Breast epithelium (tissue), 4 donors: ENCODE measurements around the gene RANBP6. TPM values are rescaled to one million over a fixed set of nuclear protein-coding genes. Genes with fewer than 3 reads are reported as not detected.
"Not testable (repeated sequence)": the region's sequence is repeated elsewhere in the genome, so short reads cannot be mapped to it uniquely, and the experiment has no call there.

Experiments used
- DNase-seq, 2 donors: peaks; one replicate each; pipeline ENCODE4 v3.0.0-alpha.2; 2019; ENCODE audit warnings: low spot score in 2 of 2
- H3K27ac ChIP-seq, 2 donors: fragments of 200-600 bp; sonication (generic) in 1 of 2; one replicate each; pipeline ENCODE4 v1.5.1; 2016 to 2019; ENCODE audit warnings: mild to moderate bottlenecking in 1 of 2
- H3K27me3 ChIP-seq, 2 donors: fragments of 200-600 bp; sonication (generic) in 1 of 2; one replicate each; pipeline versions ENCODE4 v1.5.1 to v1.6.0; 2017 to 2019; ENCODE audit warnings: control low read depth in 1 of 2, mild to moderate bottlenecking in 1 of 2
- H3K36me3 ChIP-seq: fragments of 200-600 bp; one replicate; pipeline ENCODE4 v1.5.1; 2019
- H3K4me1 ChIP-seq, 2 donors: fragments of 200-600 bp; sonication (generic); one replicate each; pipeline ENCODE4 v1.5.1; 2016 to 2019; ENCODE audit warnings: control low read depth in 1 of 2
- H3K4me3 ChIP-seq, 3 donors: fragments of 200-600 bp; sonication (generic); 1 replicate in 2 of 3; 2 replicates in 1 of 3; pipeline ENCODE4 v1.5.1; 2016 to 2019; ENCODE audit warnings: mild to moderate bottlenecking in 3 of 3, moderate library complexity in 2 of 3
- H3K9me3 ChIP-seq, 2 donors: fragments of 200-600 bp; sonication (generic) in 1 of 2; one replicate each; pipeline ENCODE4 v1.5.1; 2016 to 2019; ENCODE audit warnings: control low read depth in 1 of 2
- POLR2A ChIP-seq: fragments of 450-650 bp; IDR thresholded peaks from one replicate; pipeline ENCODE4 v1.6.1; 2016; ENCODE audit warnings: antibody characterized with exemption, mild to moderate bottlenecking, moderate library complexity
- POLR2AphosphoS5 ChIP-seq, 3 donors: sonication (generic); formaldehyde crosslinking; IDR thresholded peaks; one replicate each; pipeline ENCODE4 v1.6.1; 2017; ENCODE audit warnings: antibody characterized with exemption in 3 of 3
- intact Hi-C: fragments of 100-400 bp; cut with DNase I; formaldehyde crosslinking; loops from one replicate; pipeline ENCODE4 v1.15.1; 2023; ENCODE audit warnings: low total_unique reads
- total RNA-seq, 3 donors: library from RNA; depleted of rRNA; stranded (reverse); fragments of >200 nt; gene quantifications; one replicate each; pipeline ENCODE4 v1.1.0, GENCODE V29; 2016
- TF ChIP-seq, protein P1 (sequence below), 3 donors: fragments of 450-650 bp; IDR thresholded peaks; one replicate each; pipeline ENCODE4 v1.5.1; 2016 to 2017; ENCODE audit warnings: antibody characterized with exemption in 3 of 3, mild to moderate bottlenecking in 3 of 3, moderate library complexity in 3 of 3

Gene RANBP6
- total RNA-seq, 3 donors from 2014 or later, result 16.1 to 24.9 (median 19.2) TPM

DNA sequence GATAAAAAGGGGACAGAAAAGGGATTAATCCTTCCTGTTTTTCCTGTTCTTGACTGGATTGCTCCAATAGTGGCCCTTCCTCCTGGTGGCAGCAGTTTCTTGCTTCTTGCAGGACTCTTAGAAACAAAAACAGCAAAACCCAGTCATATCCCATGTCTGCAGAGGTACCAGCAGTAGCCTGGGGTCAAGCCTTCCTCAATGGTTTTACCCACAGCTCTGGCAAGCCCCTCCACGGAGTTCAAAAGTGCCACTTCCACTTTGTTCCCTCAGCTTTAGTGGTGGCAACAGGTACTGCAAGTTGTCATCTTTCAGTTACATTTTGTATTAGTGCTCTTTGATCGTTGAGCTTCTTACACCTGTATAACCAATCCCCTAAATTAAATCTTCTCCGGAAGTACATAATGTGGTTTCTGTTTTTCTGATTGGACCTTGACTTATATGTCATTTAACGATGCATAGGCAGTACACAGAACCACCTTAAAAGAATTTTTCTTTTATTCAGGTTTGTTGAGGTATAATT, 8.7 kb upstream of the RANBP6 start:
- Histone ChIP-seq H3K27me3 (no peaks in the 10 kb centered on the region), H3K4me3 (no peak overlapping the region), H3K4me1 (no peaks in the 10 kb centered on the region), H3K9me3 (no peaks in the 10 kb centered on the region), H3K36me3 (no peaks in the 10 kb centered on the region), H3K27ac (no peak overlapping the region)
- no peak for TF ChIP-seq POLR2AphosphoS5 (IDR thresholded peaks at IDR 0.05)
- no peak for TF ChIP-seq POLR2A
- TF ChIP-seq, protein P1, sequence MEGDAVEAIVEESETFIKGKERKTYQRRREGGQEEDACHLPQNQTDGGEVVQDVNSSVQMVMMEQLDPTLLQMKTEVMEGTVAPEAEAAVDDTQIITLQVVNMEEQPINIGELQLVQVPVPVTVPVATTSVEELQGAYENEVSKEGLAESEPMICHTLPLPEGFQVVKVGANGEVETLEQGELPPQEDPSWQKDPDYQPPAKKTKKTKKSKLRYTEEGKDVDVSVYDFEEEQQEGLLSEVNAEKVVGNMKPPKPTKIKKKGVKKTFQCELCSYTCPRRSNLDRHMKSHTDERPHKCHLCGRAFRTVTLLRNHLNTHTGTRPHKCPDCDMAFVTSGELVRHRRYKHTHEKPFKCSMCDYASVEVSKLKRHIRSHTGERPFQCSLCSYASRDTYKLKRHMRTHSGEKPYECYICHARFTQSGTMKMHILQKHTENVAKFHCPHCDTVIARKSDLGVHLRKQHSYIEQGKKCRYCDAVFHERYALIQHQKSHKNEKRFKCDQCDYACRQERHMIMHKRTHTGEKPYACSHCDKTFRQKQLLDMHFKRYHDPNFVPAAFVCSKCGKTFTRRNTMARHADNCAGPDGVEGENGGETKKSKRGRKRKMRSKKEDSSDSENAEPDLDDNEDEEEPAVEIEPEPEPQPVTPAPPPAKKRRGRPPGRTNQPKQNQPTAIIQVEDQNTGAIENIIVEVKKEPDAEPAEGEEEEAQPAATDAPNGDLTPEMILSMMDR (IDR thresholded peaks at IDR 0.05), result peak; percentile 18 to 47 (median 41)
- intact Hi-C loops, result no loop called here
- no peak for DNase-seq

DNA sequence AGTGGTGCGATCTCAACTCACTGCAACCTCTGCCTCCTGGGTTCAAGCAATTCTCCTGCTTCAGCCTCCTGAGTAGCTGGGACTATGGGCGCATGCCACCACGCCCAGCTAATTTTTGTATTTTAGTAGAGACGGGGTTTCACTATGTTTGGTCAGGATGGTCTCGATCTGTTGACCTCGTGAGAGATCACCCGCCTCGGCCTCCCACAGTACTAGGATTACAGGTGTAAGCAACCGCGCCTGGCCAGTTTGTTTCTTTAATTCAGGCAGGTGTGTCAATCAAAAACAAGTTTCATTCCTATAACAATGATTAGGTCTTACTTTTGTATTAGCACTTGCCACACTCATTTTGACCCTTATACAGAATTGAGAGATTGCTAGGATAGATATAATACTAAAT, 1.6 kb upstream of the RANBP6 start:
- H3K9me3 ChIP-seq, intact Hi-C loops, H3K4me1 ChIP-seq, H3K36me3 ChIP-seq, H3K27me3 ChIP-seq, DNase-seq, H3K27ac ChIP-seq, H3K4me3 ChIP-seq: not testable (repeated sequence)

DNA sequence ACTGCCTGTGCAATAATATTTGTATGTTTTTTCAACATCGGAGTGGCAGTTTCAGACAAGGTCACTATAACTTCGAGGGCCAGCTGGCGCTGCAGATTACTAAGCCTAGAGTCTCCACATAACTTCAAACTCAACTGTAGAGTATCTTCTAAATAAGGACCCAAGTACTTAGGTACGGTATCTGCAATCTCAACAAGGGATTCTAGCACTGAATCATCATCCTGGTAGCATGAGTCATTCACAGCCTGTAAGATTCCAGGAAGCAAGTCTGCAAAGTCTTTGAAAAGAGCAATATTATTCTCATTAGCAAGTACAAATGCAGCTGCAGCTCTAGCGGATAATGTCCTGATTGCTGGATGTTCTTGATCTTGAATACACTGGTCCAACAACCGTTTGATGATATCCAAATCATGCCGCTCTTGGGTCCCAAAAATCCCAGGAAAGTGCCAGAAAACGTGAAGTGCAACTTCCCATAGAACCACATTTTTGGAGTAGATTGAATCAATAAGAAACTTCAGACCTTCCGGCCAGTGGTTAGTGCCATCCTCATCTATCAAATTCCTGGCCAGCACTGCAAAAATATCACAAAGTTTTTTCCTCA, 654 bp downstream of the RANBP6 start:
- Histone ChIP-seq H3K9me3 (no peaks in the 10 kb centered on the region), H3K36me3 (no peaks in the 10 kb centered on the region), H3K4me3 (peak overlapping the region; percentile 59 to 83 (median 81)), H3K4me1 (peaks cover 0 to 10% of the 10 kb centered on the region in 2 donors), H3K27ac (peak overlapping the region; percentile 90 to 92), H3K27me3 (no peaks in the 10 kb centered on the region)
- TF ChIP-seq POLR2AphosphoS5 (IDR thresholded peaks at IDR 0.05), result no peak
- TF ChIP-seq, protein P1 (IDR thresholded peaks at IDR 0.05), result no peak
- no peak for TF ChIP-seq POLR2A
- DNase-seq, result no peak
- intact Hi-C loops, result no loop called here

DNA sequence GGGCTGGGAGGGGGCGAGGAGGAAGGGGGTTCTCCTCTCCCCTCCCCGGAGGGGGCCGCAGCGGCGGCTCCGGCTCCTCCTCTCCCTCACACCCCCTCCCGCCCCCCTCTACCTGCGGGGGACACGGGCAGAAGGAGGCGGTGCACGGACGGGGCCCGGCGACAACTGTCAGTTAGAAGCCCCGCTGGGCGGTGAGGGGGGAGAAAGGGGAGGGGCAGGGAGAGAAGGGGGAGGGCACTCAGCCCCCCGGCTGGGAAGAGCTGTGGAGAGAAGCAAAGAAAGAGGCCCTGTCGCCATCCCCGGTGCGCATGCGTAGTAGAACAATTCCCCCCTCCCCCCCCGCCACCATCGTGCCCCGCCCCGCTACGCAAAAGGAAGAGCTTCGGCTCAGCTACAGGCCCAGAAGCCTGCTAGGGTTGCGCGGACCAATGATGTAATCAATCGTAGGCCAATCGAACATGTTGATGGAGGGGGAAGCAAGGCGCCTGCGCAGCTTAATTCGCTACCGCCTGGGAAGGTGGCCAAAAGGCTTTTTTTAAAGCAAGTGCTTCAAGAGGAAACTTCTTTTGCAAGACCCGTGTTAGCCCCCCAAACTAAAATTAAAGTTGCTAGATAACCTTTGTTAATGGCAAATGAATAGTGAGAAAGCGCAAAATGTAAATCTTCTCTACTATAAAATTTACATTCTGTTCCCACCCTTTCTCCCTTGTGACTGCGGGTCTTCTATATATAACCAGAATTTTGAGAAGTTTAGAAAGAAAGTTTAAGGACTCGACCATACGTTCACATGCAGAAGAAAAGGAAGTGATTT, 7.0 kb downstream of the RANBP6 start:
- peak; percentile 92 to 97 for DNase-seq
- no peaks in the 10 kb centered on the region for H3K9me3 ChIP-seq
- no peaks in the 10 kb centered on the region for H3K36me3 ChIP-seq
- H3K4me3 ChIP-seq, result peak overlapping the region; percentile 85 to 96 (median 89)
- H3K27ac ChIP-seq, result peak overlapping the region; percentile 98 to 100
- H3K27me3 ChIP-seq, result no peaks in the 10 kb centered on the region
- intact Hi-C loops, result no loop called here
- TF ChIP-seq POLR2A (no peak), POLR2AphosphoS5 (IDR thresholded peaks at IDR 0.05) (peak; percentile 11 to 43 (median 29))
- peaks cover 0 to 3% of the 10 kb centered on the region in 2 donors for H3K4me1 ChIP-seq

- intact Hi-C loops, result no loop called here
- peak overlapping the region; percentile 85 to 96 (median 89) for H3K4me3 ChIP-seq
- TF ChIP-seq, protein P1 (IDR thresholded peaks at IDR 0.05), result no peak
- no peak for TF ChIP-seq POLR2AphosphoS5 (IDR thresholded peaks at IDR 0.05)
- TF ChIP-seq POLR2A, result no peak
- H3K4me1 ChIP-seq, result peaks cover 0 to 3% of the 10 kb centered on the region in 2 donors
- DNase-seq, result peak; percentile 73
- peak overlapping the region; percentile 98 to 100 for H3K27ac ChIP-seq
- no peaks in the 10 kb centered on the region for H3K36me3 ChIP-seq
- no peaks in the 10 kb centered on the region for H3K9me3 ChIP-seq
- H3K27me3 ChIP-seq, result no peaks in the 10 kb centered on the region
These were observed 7.7 kb downstream of the RANBP6 start for GRCh38 chr9:6007770-6008168.
